GM18498 (cell line): ENCODE measurements around the gene PRIMA1.
"Not testable (repeated sequence)": the region's sequence is repeated elsewhere in the genome, so short reads cannot be mapped to it uniquely, and the experiment has no call there.

Source experiments
- ATAC-seq: cut with Tn5 transposase; IDR thresholded peaks from one replicate; pipeline ENCODE4 v1.9.1; 2021; ENCODE audit warnings: mild to moderate bottlenecking, moderate library complexity; ENCODE audit not compliant: unreplicated experiment

The PRIMA1 gene, protein sequence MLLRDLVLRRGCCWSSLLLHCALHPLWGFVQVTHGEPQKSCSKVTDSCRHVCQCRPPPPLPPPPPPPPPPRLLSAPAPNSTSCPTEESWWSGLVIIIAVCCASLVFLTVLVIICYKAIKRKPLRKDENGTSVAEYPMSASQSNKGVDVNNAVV

DNA sequence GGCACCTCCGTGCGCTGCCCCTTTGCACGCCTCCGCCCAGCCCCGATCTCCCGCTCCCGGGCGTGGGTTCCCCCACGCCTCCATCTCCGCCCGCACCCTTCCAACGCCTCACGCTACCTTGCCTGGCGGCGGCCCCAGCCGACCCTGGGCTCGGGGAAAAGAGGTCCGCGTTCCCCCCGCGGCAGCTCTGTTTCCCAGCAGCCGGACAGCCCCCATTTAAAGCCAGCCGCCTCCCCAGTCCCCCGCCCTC, at the start of gene PRIMA1:
TSS of gene PRIMA1 (minus strand) at position 193 of the 250 bp plus-strand sequence. CDS start 767 bp downstream, outside the sequence.
- ATAC-seq = no peak

DNA sequence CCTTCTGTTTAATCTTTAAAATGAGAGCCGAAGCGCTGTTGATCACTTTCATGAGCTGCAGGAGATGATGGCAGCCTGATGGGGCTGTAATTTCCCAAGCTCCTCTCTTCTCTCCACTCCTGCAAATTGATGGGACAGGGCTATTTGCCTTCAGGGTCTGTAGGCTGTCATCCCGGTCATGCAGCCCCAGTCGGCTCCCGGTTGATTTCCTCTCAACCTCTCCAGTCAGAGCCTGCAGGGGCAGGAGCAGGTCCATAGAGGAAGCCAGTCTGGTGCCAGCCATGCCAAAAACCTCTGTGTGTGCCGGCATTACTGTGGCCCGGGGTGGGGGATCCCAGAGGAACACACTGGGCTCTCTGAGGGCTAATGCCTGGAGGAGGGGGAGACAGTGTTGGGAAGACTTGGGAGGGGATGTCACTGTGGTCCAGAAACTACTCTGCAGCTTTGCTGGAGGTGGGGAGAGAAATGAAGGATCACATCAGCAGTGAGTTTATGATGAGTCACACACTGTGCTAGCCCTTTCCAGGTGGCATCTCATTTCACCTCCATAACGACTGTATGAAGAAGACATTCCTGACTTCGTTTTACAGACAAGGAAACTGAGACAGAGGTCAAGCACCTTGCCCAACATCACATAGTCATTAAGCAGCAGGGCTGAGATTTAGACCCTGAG, 46.5 kb upstream of the PRIMA1 start:
- no peak for ATAC-seq

DNA sequence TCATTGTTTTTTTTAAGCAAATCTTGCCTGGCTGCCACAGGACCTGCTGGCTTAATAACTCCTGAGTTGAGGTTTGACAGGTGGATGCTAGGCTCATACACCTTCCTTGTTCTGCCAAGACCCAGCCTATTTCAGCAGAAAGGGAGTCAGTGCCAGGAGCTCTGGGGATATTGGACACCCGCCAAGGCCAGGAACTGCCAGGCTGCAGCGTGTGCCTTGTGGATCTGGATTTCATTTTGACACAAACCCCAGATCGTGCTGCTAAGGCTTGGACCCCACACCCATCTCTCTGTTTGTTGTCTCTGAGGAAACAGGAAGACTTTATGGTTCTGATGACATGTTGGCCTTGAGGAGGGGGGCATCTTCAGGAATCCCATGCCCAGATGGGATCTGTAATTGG, 44.4 kb upstream of the PRIMA1 start:
- no peak for ATAC-seq

DNA sequence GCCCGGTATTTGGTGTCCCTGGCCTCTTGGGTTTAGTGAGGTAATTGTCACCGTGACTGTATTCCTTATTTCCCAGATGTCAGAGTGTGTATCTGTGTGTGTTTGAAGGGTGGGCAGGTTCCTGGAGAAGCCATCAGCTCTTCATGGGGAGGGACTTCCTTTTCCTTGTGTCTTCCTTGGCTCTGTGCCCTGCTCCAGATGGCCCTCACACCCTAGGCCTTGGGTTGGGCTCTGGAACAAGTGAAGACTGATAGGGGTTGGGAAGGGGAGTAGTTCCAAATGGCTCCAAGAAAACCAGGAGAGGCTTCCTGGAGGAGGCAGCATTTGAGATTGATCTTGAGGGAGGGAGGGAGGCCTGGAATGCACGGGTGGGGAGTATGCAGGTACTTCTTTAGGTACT, 43.8 kb upstream of the PRIMA1 start:
- ATAC-seq = no peak

DNA sequence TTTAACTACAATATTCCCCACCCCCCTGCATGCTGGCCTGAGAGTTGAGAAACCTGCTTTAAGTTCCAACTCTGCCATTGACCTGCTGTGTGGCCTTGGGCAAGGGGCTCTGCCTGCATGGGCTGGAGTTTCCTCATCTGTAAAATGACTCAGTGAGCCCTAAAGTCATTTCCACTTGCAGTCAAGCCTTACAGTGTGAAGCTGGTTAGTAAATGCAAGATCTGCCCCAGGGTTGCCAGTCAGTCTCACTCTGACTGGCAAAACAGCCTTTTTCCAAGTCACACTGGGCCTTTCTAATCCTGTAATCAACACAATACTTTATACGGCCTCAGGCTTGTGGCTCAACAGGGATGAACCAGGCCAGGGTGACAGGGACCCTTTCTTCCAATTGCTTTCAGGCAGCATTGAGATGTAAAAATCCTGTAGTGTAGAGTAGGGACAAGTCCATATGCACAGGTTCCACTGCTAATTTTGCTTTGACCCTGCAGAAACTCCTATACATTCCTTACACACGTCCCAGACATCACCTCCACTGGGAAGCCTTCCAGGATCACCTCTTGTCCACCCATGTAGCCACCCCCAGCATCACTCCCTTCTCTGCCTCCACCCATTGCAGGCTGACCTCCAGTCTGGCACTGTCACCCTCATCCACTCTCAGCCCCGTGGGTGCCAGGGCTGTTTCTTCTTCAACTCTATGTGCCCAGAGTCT, 42.6 kb upstream of the PRIMA1 start:
- ATAC-seq = no peak

DNA sequence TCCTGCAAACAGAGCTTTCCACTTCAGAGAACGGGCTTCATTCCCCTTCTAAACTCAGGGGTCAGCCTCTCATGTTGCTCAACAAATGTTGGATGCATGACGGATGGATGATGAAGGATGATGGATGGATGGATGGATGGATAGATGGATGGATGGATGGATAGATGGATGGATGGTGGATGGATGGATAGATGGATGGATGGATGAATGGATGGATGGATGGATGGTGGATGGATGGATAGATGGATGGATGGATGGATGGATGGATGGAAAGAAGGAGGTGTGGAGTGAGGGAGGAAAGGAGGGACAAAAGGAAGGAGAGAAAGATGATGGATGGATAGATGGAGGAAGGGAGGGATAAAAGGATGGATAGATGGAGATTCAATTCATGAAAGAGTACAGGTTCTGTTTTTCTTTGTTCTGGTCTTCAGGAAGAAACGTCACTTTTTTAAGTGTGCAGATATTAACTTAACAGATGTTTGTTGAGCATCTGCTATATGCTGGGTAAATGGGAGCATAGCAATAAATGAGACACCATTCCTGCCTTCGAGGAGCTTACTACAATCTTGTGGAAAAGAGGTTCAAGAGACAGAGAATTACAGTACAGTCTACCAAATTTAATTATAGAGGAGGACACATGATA, 41.7 kb upstream of the PRIMA1 start:
- no peak for ATAC-seq

DNA sequence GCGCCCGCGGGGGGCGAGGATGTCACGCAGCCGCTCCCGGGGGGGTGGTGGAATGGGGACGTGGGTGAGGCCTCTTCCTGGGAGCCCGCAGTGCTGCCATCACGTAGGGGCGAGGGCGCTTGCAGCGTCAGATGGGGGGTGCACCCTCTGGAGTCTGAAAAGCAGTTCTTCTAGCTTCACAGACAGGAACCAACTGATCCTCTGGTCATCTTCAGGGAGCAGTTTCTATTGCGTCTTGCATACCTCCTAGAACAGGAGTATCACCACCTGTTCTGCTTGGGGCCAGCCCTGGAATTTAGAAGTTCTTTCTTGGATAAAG, 36.9 kb upstream of the PRIMA1 start:
- no peak for ATAC-seq

DNA sequence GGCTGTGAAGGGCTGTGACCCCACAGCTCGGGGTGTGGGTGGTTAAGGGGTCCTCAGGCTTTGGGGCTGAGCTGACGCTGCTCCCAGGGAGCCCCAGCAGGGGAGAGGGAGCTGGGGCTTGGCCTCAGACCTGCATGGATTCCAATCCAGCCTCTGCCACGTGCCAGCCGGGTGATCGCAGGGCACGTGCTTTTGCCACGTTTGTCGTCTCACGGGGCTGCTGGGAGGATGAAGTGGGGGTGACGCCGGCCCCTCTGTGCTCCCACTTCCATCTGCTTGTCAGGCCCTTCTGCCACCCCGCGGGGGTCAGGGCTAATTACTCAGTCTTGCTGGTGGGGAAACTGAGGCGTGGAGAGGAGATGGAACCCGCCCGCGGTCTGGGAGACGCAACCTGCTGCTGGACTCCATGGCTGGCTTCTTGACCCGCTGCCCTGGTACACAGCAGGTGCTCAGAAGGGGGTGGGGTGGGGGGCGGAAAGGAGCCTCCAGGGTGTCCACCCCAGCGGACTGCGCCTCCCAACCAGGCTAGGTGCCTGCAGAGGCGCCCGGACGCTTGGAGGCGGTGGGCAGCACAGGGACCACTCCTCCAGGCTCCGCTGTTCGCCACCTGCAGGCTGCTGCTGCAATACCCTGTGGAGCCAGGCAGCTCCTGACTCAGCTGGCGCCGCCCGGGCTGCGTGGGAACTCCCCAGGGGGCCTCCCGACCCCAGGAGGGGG, 36.4 kb upstream of the PRIMA1 start:
- ATAC-seq = no peak

DNA sequence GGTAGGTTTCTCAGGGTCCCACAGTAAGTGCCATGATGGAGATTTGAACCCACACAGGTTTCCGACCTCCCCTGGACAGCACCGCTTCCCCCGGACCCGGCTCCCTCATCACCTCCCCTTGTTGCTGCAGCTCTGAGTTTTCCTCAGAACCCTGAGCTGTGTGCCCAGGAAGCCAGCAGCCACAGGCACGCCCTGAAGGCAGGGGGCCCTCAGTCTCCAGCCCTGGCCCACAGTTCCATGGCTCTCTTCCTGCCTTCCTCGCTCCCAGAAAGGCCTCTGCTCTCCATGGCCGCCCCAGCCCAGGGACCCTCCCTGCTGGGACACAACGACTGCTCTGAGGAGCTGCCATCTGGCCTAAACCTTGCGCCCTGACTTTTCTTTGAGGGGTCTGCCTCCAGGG, 35.8 kb upstream of the PRIMA1 start:
- no peak for ATAC-seq

DNA sequence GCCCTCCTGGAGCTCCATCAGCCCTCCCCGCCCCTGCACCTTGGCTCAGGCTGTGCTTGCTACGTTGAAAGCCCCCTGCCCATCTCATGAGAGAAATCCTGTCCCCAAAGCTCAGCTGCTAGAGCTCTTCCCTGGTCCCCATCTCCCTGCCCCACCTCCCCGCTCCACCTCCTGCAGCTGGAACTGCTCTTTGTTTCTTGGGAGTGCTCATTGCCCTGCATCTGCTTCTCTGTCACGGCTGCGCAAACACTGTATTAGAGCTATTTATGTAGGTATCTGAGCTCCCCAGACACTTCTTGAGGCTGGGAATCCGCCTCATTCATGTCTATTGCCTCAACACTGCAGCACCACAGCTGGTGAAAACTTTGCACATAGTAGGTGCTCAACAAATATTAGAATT, 32.8 kb upstream of the PRIMA1 start:
- no peak for ATAC-seq

DNA sequence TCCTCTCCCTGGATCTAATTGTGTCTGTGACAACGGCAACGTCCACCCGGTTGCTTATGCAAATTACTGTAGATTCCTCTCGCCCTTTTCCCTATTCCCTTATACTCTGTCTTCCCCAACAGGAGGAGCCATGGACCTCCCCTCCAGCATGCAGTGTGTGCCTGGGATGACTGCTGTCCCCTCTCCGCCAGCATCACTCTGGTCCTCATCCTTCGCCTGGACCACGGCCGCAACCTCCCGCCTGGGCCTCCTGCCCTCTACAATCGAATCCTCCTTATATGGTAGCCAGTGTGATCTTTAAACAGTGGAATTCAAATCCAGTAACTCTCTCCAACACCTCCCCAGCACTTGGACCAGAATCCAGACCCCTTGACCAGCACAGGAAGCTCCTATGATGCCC, 30.6 kb upstream of the PRIMA1 start:
- ATAC-seq = no peak

DNA sequence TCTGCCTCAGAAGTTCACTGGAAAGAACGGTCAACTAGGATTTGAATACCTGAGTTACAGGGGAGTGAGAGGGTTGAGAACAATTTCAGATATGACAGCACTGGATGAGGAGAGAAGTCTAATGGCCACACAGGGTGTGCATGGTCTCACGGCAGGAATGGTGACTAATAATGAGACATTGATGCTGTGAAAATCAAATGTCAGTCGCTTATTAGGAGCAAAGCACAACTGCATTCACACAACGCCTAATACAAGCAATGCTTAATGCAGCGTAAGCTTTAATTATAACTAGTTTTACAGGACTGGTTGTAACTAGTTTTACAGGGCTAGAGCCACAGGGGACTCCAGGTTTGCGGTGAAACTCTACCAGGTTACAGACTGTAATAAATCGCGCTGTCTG, 23.4 kb upstream of the PRIMA1 start:
- no peak for ATAC-seq

DNA sequence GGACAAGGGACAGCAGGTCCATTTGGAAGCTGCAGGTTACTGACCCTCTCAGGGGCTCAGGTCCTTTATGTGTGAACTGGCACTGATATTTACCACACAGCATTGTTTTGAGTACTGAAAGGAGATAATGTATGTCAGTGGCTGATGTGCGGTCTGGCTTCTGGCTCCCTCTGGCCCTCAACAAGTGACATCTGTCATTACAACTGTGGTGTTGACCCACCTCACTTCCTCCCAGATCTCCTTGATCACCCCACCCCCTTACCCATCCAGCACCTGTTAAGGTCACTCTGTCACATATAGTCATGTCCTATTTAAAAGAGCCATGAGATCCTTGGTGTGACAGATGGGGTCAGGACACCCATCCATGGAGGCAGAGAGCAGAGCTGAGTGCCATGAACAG, 22.7 kb upstream of the PRIMA1 start:
- ATAC-seq = no peak

DNA sequence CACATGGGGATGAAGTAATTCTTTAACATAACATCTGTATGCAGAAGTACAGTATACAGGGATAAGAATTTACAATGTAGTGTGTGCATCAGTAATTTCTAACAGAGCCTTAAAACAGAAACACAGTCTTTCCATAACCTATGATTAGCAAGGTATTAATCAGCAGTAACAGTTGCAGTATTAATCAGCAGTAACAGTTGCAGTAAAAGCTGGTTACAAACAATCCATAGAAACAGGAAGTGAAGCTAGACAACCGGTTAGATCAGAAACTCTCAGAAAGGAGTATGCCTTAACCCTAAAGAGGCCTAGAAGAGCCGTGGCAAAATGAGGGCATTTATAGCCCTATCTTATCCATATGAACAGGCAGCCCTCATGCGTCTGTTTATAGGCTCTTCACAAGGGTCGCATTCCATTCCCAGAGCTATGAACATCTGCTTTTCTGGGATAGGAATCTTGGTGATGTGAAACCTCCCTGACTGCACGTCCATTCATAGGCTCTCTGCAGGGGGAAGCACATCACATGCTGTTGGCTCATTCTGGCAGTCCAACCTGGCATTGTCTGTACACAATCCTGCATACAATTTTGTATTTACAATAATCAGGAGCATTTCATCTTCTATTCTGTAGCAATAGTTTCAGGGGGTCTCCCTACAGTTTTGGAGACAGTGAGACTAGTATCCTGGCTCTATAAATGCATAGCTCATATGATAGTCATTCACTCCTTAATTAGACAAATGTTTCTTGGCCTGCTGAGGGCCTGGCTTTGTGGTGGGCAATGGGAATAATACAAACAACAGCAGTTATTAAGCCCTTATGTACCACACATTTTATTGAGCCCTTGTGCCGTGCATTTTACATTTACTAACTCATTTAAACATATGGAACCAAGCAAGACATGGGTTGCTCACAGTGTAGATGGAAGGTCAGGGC, 21.5 kb upstream of the PRIMA1 start:
- not testable (repeated sequence) for ATAC-seq

DNA sequence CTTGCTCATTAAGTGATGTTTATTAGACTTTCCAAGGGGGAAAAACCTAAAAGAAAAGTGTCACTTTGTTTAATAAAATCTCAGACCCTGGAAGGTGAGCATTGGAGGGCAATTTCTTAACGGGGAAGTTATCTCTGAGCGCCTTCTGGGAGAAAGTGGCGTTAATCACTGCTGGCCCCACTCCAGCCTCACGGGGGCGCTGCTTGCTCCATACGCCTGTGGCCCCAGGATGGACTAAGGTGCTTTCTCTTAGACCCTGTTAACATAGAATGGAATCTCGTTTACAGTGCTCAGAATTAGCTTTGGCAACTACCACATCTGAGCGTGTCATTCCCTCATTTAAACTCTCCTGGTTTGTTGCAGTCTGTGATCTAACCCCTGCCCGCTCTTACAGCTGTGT, 16.4 kb upstream of the PRIMA1 start:
- ATAC-seq = no peak

DNA sequence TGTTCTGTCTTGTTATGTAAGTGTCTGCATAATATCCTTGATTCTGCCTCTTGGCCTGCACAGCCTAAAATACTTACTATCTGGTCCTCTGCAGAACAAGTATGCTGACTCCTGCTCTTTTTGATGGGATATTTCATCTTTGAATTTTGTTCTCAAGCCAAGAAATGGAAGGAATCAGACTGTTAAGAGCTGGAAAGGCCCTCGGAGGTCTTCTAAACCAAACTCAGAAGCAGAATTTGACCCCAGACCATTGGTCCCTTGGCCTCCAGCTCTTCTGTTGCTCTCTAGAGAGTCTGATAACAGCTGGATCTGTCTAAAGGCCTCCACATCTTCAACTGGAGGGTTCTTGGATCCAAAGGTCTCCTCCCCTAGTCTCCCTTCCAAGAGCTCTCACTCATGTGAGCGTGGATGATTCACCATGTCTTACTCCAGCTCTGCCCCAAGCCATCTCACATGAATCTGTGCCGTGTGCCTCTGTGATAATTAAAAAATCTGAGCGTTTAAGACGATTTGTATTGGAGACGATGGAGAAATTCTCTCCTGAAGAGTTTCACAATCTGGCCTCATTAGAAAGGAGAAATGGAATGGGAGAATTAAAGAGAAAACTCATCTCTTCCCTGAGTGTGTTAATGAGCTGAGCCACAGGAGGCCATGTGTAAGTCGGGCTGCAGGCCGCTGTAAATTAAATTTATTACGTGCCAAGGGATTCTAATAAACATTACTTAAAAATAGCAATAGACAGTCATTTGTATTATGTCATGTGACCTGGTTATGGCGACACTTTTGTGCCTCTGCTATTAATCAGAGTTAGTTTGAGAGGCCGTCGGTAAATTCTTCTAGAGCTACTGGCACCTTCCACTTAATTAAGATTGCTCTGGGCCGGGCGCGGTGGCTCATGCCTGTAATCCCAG, 15.4 kb upstream of the PRIMA1 start:
- ATAC-seq = no peak

DNA sequence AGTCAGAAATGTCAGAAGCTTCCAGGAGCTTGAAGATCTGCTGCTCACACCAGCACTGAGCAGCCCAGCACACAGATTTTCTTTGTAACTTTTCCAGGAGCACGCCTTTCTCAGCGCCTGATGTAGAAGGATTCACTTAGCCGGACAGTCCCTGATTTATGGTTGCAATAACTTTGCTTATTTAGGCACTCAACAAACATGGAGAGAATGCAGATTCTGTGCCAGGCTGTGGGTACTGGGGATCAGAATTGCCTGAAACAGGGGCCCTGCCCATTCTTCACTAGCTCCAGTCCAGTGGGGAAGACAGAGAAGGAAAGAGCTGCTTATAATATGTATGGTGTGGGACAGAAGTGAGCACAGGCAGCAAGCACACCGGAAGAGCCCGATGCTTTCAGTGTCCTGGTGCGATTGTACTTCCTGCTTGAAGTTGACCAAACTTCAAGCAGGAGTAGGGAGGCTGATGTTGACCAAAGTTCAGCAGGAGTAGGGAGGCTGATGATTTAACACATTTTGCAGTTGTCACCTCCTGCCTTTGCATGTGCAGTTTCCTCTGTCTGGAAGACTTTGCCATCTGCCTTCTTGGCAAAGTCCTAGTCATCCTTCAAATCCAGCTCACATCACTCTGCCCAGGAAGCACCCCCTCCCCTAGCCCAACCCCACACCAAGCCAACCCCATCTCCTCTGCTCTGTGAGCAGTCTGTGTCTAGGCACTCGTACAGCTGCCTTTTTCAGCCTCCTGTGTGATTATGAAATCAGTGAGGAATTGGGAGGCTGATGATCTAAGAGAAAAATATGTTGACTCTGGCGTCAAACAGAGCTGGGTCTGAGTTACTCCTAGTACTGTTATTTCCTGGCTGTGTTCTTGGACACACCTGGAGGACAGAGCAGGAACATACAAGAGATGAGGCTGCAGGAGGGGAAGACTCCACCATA, 12.0 kb upstream of the PRIMA1 start:
- ATAC-seq = no peak

DNA sequence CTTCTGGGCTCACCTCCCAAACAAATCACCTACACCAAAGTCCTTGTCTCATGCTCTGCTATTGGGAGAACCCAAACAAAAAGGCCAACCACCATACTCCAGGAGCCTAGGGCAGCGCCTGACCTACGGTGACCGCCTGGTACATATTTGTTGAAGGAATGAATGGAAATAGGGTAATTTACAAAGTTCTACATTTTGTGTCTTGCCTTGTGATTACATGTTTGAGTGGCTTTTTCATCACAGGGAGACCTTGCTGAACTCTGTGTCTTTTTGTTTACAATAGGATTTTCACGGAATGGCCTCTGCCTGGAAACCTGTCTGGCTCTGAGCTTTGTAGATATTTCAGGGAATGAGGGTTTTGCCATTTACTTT, 11.3 kb upstream of the PRIMA1 start:
- no peak for ATAC-seq

DNA sequence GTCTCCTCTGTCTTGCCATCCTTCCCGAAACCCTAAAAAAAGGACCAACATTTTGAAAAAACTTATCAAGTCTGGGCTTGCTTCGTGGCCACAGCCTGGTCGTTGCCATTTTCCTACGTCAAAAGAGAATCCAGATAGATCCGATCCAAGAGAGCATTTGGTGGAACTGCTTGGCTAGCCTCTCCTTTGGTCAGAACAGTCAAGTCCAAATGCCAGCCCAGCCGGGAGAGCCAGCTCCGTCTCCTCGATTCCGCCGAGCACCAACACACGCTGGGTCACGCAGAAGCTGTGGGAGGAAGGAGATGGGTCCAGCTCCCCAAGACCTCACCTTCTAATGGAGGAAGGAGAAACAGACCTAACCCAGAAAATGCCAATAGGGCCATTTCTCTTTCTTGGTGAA, 9.3 kb upstream of the PRIMA1 start:
- no peak for ATAC-seq
